HCT116 (cell line): ENCODE measurements around the gene LRBA.

Source experiments
- CTCF ChIP-seq, 3 experiments: fragments of 200-600 bp in 1 of 3; sonication (generic) in 1 of 3; IDR thresholded peaks in 2 of 3; conservative IDR thresholded peaks in 1 of 3; 2 replicates each; pipeline ENCODE4 v1.5.1; 2012 to 2017; ENCODE audit warnings: low read depth in 2 of 3, low read length in 2 of 3, antibody characterized with exemption in 1 of 3, borderline replicate concordance in 1 of 3, control low read depth in 1 of 3, mild to moderate bottlenecking in 1 of 3, mixed read lengths in 1 of 3, mixed run types in 1 of 3, moderate library complexity in 1 of 3; ENCODE audit not compliant: insufficient read depth in 1 of 3
- ELF1 ChIP-seq: IDR thresholded peaks from 2 replicates; pipeline ENCODE4 v1.6.1; 2012; ENCODE audit warnings: low read depth, borderline replicate concordance
- EZH2 ChIP-seq: fragments of 200-600 bp; sonication (generic); IDR thresholded peaks from 2 replicates; pipeline ENCODE4 v1.6.1; 2017; ENCODE audit warnings: antibody characterized with exemption, mixed run types
- JUND ChIP-seq: IDR thresholded peaks from 2 replicates; pipeline ENCODE4 v1.6.1; 2012
- POLR2A ChIP-seq: IDR thresholded peaks from 2 replicates; pipeline ENCODE4 v1.7.0; 2011; ENCODE audit warnings: borderline replicate concordance; ENCODE audit not compliant: insufficient read depth, insufficient read length; ENCODE audit errors: extremely low read depth
- POLR2AphosphoS5 ChIP-seq: IDR thresholded peaks from 2 replicates; pipeline ENCODE4 v1.6.1; 2011; ENCODE audit warnings: mild to moderate bottlenecking, low read depth, low read length, moderate library complexity

- TF ChIP-seq CTCF (IDR thresholded peaks at IDR 0.05 in 2 of 3, conservative IDR thresholded peaks at IDR 0.05 in 1 of 3; ENCODE audit: borderline replicate concordance in 1 of 3, insufficient read depth in 1 of 3, low read depth in 2 of 3, low read length in 2 of 3): no peak
- no peak for TF ChIP-seq ELF1
- no peak for TF ChIP-seq EZH2
- no peak for TF ChIP-seq POLR2A
- no peak for TF ChIP-seq POLR2AphosphoS5
- TF ChIP-seq JUND: no peak
Measured at GRCh38 chr4:151035911-151036310, 20.8 kb upstream of the LRBA start.
